Astrocyte (in vitro differentiated cells and primary cell): ENCODE results near the gene RNF123.

Experiments
- CTCF ChIP-seq: IDR thresholded peaks from 2 replicates; pipeline ENCODE4 v1.5.1; 2011; ENCODE audit warnings: low read depth, mild to moderate bottlenecking, inconsistent platforms, low read length, moderate library complexity; ENCODE audit not compliant: insufficient read depth
- EZH2 ChIP-seq: IDR thresholded peaks from 2 replicates; pipeline ENCODE4 v1.6.1; 2012; ENCODE audit warnings: mild to moderate bottlenecking, low read length, inconsistent platforms; ENCODE audit not compliant: insufficient read depth

GRCh38 chr3:49712166-49712565 is 22.8 kb downstream of the RNF123 start:
- TF ChIP-seq EZH2 (no peak), CTCF (no peak)
